Right lobe of liver (tissue), 6 donors: Measurements from ENCODE around the gene BTAF1. TPM values are rescaled to one million over a fixed set of nuclear protein-coding genes. Genes with fewer than 3 reads are reported as not detected.

Source experiments
- ATAC-seq, 4 donors: fragments of 200-7000 bp; cut with Tn5 transposase; one replicate each; pipeline ENCODE4 v1.9.1; 2020; ENCODE audit warnings: mild to moderate bottlenecking in 4 of 4, moderate library complexity in 4 of 4
- DNase-seq, 3 donors: peaks; one replicate each; pipeline ENCODE4 v3.0.0-alpha.2; 2020
- H3K27ac ChIP-seq, 3 donors: fragments of 200-600 bp; one replicate each; pipeline ENCODE4 v1.8.0; 2022
- H3K27me3 ChIP-seq, 2 donors: fragments of 200-600 bp; one replicate each; pipeline ENCODE4 v1.8.0; 2022
- H3K36me3 ChIP-seq, 4 donors: fragments of 200-600 bp; sonication (generic) in 1 of 4; one replicate each; pipeline versions ENCODE4 v1.5.1 to v1.8.0; 2017 to 2022; ENCODE audit warnings: control low read depth in 1 of 4
- H3K4me1 ChIP-seq, 4 donors: fragments of 200-600 bp; sonication (generic) in 1 of 4; one replicate each; pipeline versions ENCODE4 v1.5.1 to v1.8.0; 2017 to 2022; ENCODE audit warnings: control low read depth in 1 of 4
- H3K4me3 ChIP-seq, 3 donors: fragments of 200-600 bp; one replicate each; pipeline ENCODE4 v1.8.0; 2022
- H3K9me3 ChIP-seq, 4 donors: fragments of 200-600 bp; sonication (generic) in 1 of 4; one replicate each; pipeline versions ENCODE4 v1.5.1 to v1.8.0; 2017 to 2022; ENCODE audit warnings: control low read depth in 1 of 4
- POLR2A ChIP-seq: fragments of 450-650 bp; IDR thresholded peaks from one replicate; pipeline ENCODE4 v1.6.1; 2017; ENCODE audit warnings: antibody characterized with exemption, mild to moderate bottlenecking
- WGBS: methylation state at CpG from one replicate; pipeline ENCODE4 v1.1.6; 2018; ENCODE audit warnings: low coverage, low lambda C conversion rate; ENCODE audit not compliant: insufficient coverage; ENCODE audit errors: missing lambda C conversion rate; 5-methylcytosine and 5-hydroxymethylcytosine counted together
- intact Hi-C, 2 donors: fragments of 100-400 bp; cut with DNase I; formaldehyde crosslinking; loops; one replicate each; pipeline versions ENCODE4 v1.11.2 to v1.14.1; 2022
- total RNA-seq, 6 experiments: library from RNA; depleted of rRNA in 2 of 6; stranded (reverse); fragments of >200 nt in 2 of 6; fragmentation: NEBNext Ultra II Directional in 3 of 6; extraction: Animal tissue kit (Norgen Biotek cat#: 25700) in 3 of 6; gene quantifications; one replicate each; pipeline versions ENCODE4 v1.1.0 to v1.2.4, GENCODE V29; 2016 to 2023
- TF ChIP-seq, protein P1 (sequence below), 4 donors: fragments of 200-600 bp in 3 of 4; fragments of 450-650 bp in 1 of 4; IDR thresholded peaks; one replicate each; pipeline versions ENCODE4 v1.5.1 to v1.8.0; 2016 to 2022; ENCODE audit warnings: antibody characterized with exemption in 4 of 4, mild to moderate bottlenecking in 2 of 4
- donor health status: DM: no; HTN: yes; CAD: no.
- donor health status: DM: no; HTN: no; CAD: no.
- donor health status: DM: no; HTN: no; CAD: no.
- donor health status: DM: no; HTN: yes; CAD: no.
- donor health status: DM: no; HTN: yes; CAD: no.

The BTAF1 gene
- total RNA-seq, 6 experiments from 2014 or later = 13.4 to 20.3 (median 17.4) TPM

- WGBS = 35% methylated on average over 4 of the region's 37 CpGs
- DNase-seq (no peak), ATAC-seq (peak in 2 of 4 donors; percentile 19 to 33)
- Histone ChIP-seq H3K4me1 (peaks cover 0 to 7% (median 0%) of the 10 kb centered on the region in 4 donors), H3K27ac (no peak overlapping the region), H3K27me3 (no peaks in the 10 kb centered on the region), H3K9me3 (no peaks in the 10 kb centered on the region), H3K36me3 (peaks cover 0 to 1% (median 0%) of the 10 kb centered on the region in 4 donors), H3K4me3 (no peak overlapping the region)
- intact Hi-C loops = no loop called here
- no peak for TF ChIP-seq POLR2A
- TF ChIP-seq, protein P1, sequence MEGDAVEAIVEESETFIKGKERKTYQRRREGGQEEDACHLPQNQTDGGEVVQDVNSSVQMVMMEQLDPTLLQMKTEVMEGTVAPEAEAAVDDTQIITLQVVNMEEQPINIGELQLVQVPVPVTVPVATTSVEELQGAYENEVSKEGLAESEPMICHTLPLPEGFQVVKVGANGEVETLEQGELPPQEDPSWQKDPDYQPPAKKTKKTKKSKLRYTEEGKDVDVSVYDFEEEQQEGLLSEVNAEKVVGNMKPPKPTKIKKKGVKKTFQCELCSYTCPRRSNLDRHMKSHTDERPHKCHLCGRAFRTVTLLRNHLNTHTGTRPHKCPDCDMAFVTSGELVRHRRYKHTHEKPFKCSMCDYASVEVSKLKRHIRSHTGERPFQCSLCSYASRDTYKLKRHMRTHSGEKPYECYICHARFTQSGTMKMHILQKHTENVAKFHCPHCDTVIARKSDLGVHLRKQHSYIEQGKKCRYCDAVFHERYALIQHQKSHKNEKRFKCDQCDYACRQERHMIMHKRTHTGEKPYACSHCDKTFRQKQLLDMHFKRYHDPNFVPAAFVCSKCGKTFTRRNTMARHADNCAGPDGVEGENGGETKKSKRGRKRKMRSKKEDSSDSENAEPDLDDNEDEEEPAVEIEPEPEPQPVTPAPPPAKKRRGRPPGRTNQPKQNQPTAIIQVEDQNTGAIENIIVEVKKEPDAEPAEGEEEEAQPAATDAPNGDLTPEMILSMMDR (IDR thresholded peaks at IDR 0.05) = no peak
Observed at GRCh38 chr10:92045641-92046106, 122.1 kb downstream of the BTAF1 start.

GRCh38 chr10:92047215-92047614 is 123.6 kb downstream of the BTAF1 start:
- no peak for DNase-seq

GRCh38 chr10:92052088-92052487 is 128.5 kb downstream of the BTAF1 start:
- no peak for DNase-seq
- no peak overlapping the region for H3K4me3 ChIP-seq
- TF ChIP-seq POLR2A = no peak
- TF ChIP-seq, protein P1 (IDR thresholded peaks at IDR 0.05) = no peak
- H3K9me3 ChIP-seq = no peaks in the 10 kb centered on the region
- peaks cover 0 to 56% (median 11%) of the 10 kb centered on the region in 4 donors for H3K36me3 ChIP-seq
- peak in 1 of 4 donors; percentile 8 for ATAC-seq
- intact Hi-C loops = no loop called here
- H3K4me1 ChIP-seq = peaks cover 0 to 7% (median 0%) of the 10 kb centered on the region in 4 donors
- no peaks in the 10 kb centered on the region for H3K27me3 ChIP-seq
- WGBS = 90% methylated on average over 4 of the region's 18 CpGs
- no peak overlapping the region for H3K27ac ChIP-seq

More at GRCh38 chr10:92047215-92047614, 123.6 kb downstream of the BTAF1 start:
- no peak for ATAC-seq
- Histone ChIP-seq H3K27me3 (no peaks in the 10 kb centered on the region), H3K4me1 (peaks cover 0 to 7% (median 0%) of the 10 kb centered on the region in 4 donors), H3K36me3 (peaks cover 0 to 17% (median 3%) of the 10 kb centered on the region in 4 donors), H3K9me3 (no peaks in the 10 kb centered on the region), H3K27ac (no peak overlapping the region), H3K4me3 (no peak overlapping the region)
- intact Hi-C loops = no loop called here
- no peak for TF ChIP-seq POLR2A
- TF ChIP-seq, protein P1 (IDR thresholded peaks at IDR 0.05) = no peak

DNA sequence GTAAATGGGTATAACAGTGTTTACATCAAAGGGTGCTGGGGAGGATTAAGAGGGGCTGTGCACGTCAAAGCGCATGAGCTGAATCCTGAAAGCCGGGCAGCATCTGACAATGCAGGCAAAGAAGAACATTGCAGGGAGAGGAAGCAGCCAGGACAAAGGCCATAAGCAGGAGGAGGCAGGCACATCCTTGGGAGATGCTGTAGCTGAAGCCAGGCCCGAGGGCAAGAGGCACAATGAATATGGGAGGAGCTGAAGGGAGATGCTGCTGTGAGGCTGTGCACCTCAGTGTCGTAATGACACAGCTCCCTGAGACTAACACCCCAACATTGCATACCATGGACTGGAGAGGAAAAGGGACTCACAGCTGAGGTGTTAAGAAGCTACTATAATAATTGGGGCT is 129.2 kb downstream of the BTAF1 start:
- H3K27ac ChIP-seq = no peak overlapping the region

More for the DNA sequence above, 129.2 kb downstream of the BTAF1 start:
- Histone ChIP-seq H3K4me3 (no peak overlapping the region), H3K27me3 (no peaks in the 10 kb centered on the region), H3K9me3 (no peaks in the 10 kb centered on the region), H3K36me3 (peaks cover 0 to 63% (median 11%) of the 10 kb centered on the region in 4 donors), H3K4me1 (peaks cover 0 to under 1% (median 0%) of the 10 kb centered on the region in 4 donors)
- WGBS = 87% methylated on average over 3 of the region's 5 CpGs
- intact Hi-C loops = no loop called here
- DNase-seq (no peak), ATAC-seq (no peak)
- TF ChIP-seq, protein P1 (IDR thresholded peaks at IDR 0.05) = no peak
- no peak for TF ChIP-seq POLR2A
